K562 (cell line): ENCODE results near the gene CEP95. TPM values are rescaled to one million over a fixed set of nuclear protein-coding genes. Genes with fewer than 3 reads are reported as not detected.

Source experiments
- ADNP ChIP-seq: fragments of 200-800 bp; sonication (Bioruptor generic); IDR thresholded peaks from 2 replicates; pipeline ENCODE4 v1.6.1; 2016; ENCODE audit warnings: missing genetic modification characterization, missing compliant biosample characterization
- BDP1 ChIP-seq: IDR thresholded peaks from 3 replicates; pipeline ENCODE4 v1.6.1; 2011; ENCODE audit not compliant: insufficient read length, insufficient read depth
- CHD2 ChIP-seq: IDR thresholded peaks from 2 replicates; pipeline ENCODE4 v1.6.1; 2011; ENCODE audit warnings: low read depth, low read length
- CTCF ChIP-seq, 3 experiments: IDR thresholded peaks in 2 of 3; conservative IDR thresholded peaks in 1 of 3; 2 replicates each; pipeline ENCODE4 v1.5.1; 2011 to 2012; ENCODE audit warnings: low read length in 3 of 3, mild to moderate bottlenecking in 3 of 3, control low read depth in 2 of 3, improper control_type of control experiment in 1 of 3, inconsistent platforms in 1 of 3, low read depth in 1 of 3, mixed read lengths in 1 of 3, moderate library complexity in 1 of 3; ENCODE audit not compliant: insufficient read depth in 2 of 3
- ELF1 ChIP-seq: fragments of 200-800 bp; sonication (Bioruptor generic); IDR thresholded peaks from 2 replicates; pipeline ENCODE4 v1.6.1; 2016; ENCODE audit warnings: missing genetic modification characterization, missing compliant biosample characterization
- GMEB1 ChIP-seq: fragments of 250-450 bp; sonication (Bioruptor Pico); IDR thresholded peaks from 2 replicates; pipeline ENCODE4 v1.4.0; 2020; ENCODE audit warnings: mild to moderate bottlenecking
- HOXB6 ChIP-seq: fragments of 250-450 bp; sonication (Bioruptor Pico); IDR thresholded peaks from 2 replicates; pipeline ENCODE4 v1.5.1; 2022; ENCODE audit warnings: mild to moderate bottlenecking, borderline replicate concordance
- ID3 ChIP-seq, 2 experiments: fragments of 250-450 bp in 1 of 2; fragments of 450-650 bp in 1 of 2; sonication (Bioruptor Pico) in 1 of 2; IDR thresholded peaks; 2 replicates each; pipeline versions ENCODE4 v1.6.1 to v1.8.0; 2016 to 2021; ENCODE audit warnings: mild to moderate bottlenecking in 2 of 2, moderate library complexity in 2 of 2, missing compliant biosample characterization in 1 of 2, missing genetic modification characterization in 1 of 2
- KLF16 ChIP-seq: IDR thresholded peaks from 2 replicates; pipeline ENCODE4 v1.6.1; 2016; ENCODE audit warnings: antibody characterized with exemption
- LCOR ChIP-seq: sonication (generic); formaldehyde crosslinking; IDR thresholded peaks from 2 replicates; pipeline ENCODE4 v1.8.0; 2022; ENCODE audit warnings: mild to moderate bottlenecking, missing genetic modification reagents
- MLX ChIP-seq, 2 experiments: fragments of 450-650 bp in 1 of 2; sonication (generic) in 1 of 2; formaldehyde crosslinking; conservative IDR thresholded peaks; 2 replicates each; pipeline versions ENCODE4 v1.4.0 to v1.8.1; 2020 to 2022; ENCODE audit warnings: mild to moderate bottlenecking in 1 of 2, missing genetic modification reagents in 1 of 2
- SAP30 ChIP-seq: fragments of 200-600 bp; sonication (generic); IDR thresholded peaks from 2 replicates; pipeline ENCODE4 v1.6.1; 2012; ENCODE audit warnings: borderline replicate concordance, low read depth, mild to moderate bottlenecking, moderate library complexity, low read length, control low read depth, inconsistent platforms; ENCODE audit not compliant: insufficient read depth, poor library complexity, severe bottlenecking
- ZNF589 ChIP-seq: fragments of 200-800 bp; sonication (Bioruptor generic); IDR thresholded peaks from 2 replicates; pipeline ENCODE4 v1.6.1; 2016; ENCODE audit warnings: low read depth, missing genetic modification characterization, missing compliant biosample characterization
- polyA plus RNA-seq, 8 experiments: library from polyadenylated mRNA; depleted of rRNA in 4 of 8; stranded (reverse) in 5 of 8; unstranded in 3 of 8; fragments of >200 nt; fragmentation: Nextera tagmentation in 2 of 8; fragmentation: Illumina TruSeq in 1 of 8; extraction: Ambion mirVana in 2 of 8; extraction: Trizol in 1 of 8; gene quantifications; 2 replicates each; pipeline versions ENCODE4 v1.2.1 to v1.2.3, GENCODE V29; 2011 to 2014; ENCODE audit warnings: inconsistent platforms in 1 of 8, missing spikeins in 1 of 8
- total RNA-seq, 7 experiments: library from RNA; depleted of rRNA in 6 of 7; stranded (reverse); fragments of >200 nt in 6 of 7; fragmentation: Illumina TruSeq in 2 of 7; extraction: Trizol in 2 of 7; gene quantifications; 2 replicates each; pipeline versions ENCODE4 v1.2.1 to v1.2.3, GENCODE V29; 2011 to 2021; ENCODE audit warnings: low replicate concordance in 1 of 7
- TF ChIP-seq, protein P1 (sequence below): fragments of 250-450 bp; sonication (Bioruptor Pico); IDR thresholded peaks from 2 replicates; pipeline ENCODE4 v1.9.0; 2021; ENCODE audit warnings: mild to moderate bottlenecking
- TF ChIP-seq, protein P2 (sequence below): fragments of 250-450 bp; sonication (Bioruptor Pico); IDR thresholded peaks from 2 replicates; pipeline ENCODE4 v1.8.0; 2021; ENCODE audit warnings: borderline replicate concordance, mild to moderate bottlenecking, moderate library complexity; ENCODE audit not compliant: poor library complexity, severe bottlenecking
- TF ChIP-seq, protein P3 (sequence below), 2 experiments: fragments of 450-650 bp; conservative IDR thresholded peaks; 2 replicates each; pipeline ENCODE4 v1.6.1; 2017; ENCODE audit warnings: mild to moderate bottlenecking in 2 of 2, moderate library complexity in 2 of 2

CEP95 gene
- total and polyA plus RNA-seq, 9 of the 15 experiments (the other 6 are each of a cell fraction or from before 2014, with no cell fraction given), result 26.7 to 80.7 (median 56.9) TPM

GRCh38 chr17:64496786-64497564 lies 9.8 kb upstream of the CEP95 start, which contains the start of gene POLG2 (continued):
- TF ChIP-seq BDP1, result no peak
- TF ChIP-seq CTCF (IDR thresholded peaks at IDR 0.05 in 2 of 3, conservative IDR thresholded peaks at IDR 0.05 in 1 of 3; ENCODE audit: insufficient read depth in 2 of 3, low read depth in 1 of 3, low read length in 3 of 3), result peak; percentile 66 to 84 (median 69)
- peak; percentile 43; the same call in 1 of the 2 replicates for TF ChIP-seq HOXB6 (CRISPR knock-in tag)
- no peak for TF ChIP-seq ID3 (CRISPR knock-in tag; IDR thresholded peaks at IDR 0.05)
- TF ChIP-seq ID3 (tag; IDR thresholded peaks at IDR 0.05), result peak; percentile 74; the same call in 1 of the 2 replicates
- no peak for TF ChIP-seq ADNP (tag)
- TF ChIP-seq ZNF589 (CRISPR knock-in tag), result peak; percentile 45; the same call in 1 of the 2 replicates
- peak; percentile 76 for TF ChIP-seq GMEB1 (CRISPR knock-in tag)
- TF ChIP-seq, protein P1, sequence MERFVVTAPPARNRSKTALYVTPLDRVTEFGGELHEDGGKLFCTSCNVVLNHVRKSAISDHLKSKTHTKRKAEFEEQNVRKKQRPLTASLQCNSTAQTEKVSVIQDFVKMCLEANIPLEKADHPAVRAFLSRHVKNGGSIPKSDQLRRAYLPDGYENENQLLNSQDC (CRISPR knock-in tag), result peak; percentile 87; the same call in 1 of the 2 replicates
- TF ChIP-seq MLX (CRISPR knock-in tag; conservative IDR thresholded peaks at IDR 0.05), result peak in 1 of 2 experiments; percentile 74; a peak in 1 of 4 replicates
- peak; percentile 72 for TF ChIP-seq SAP30
- TF ChIP-seq, protein P2, sequence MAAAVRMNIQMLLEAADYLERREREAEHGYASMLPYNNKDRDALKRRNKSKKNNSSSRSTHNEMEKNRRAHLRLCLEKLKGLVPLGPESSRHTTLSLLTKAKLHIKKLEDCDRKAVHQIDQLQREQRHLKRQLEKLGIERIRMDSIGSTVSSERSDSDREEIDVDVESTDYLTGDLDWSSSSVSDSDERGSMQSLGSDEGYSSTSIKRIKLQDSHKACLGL, result no peak
- 0 out of 2 replicates have a peak, but pooled peaks have one; percentile 29 for TF ChIP-seq CHD2
- peak; percentile 82 for TF ChIP-seq LCOR (CRISPR knock-in tag)
- TF ChIP-seq, protein P3, sequence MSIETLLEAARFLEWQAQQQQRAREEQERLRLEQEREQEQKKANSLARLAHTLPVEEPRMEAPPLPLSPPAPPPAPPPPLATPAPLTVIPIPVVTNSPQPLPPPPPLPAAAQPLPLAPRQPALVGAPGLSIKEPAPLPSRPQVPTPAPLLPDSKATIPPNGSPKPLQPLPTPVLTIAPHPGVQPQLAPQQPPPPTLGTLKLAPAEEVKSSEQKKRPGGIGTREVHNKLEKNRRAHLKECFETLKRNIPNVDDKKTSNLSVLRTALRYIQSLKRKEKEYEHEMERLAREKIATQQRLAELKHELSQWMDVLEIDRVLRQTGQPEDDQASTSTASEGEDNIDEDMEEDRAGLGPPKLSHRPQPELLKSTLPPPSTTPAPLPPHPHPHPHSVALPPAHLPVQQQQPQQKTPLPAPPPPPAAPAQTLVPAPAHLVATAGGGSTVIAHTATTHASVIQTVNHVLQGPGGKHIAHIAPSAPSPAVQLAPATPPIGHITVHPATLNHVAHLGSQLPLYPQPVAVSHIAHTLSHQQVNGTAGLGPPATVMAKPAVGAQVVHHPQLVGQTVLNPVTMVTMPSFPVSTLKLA (conservative IDR thresholded peaks at IDR 0.05), result peak; percentile 87 to 94
- peak; percentile 81 for TF ChIP-seq ELF1
- TF ChIP-seq KLF16, result 0 out of 2 replicates have a peak, but pooled peaks have one; percentile 37
